ENCODE measurements around the gene DGKQ. TPM values are rescaled to one million over a fixed set of nuclear protein-coding genes. Genes with fewer than 3 reads are reported as not detected.
A peak's percentile ranks its signal among the peaks of the same experiment; 100 is the strongest.

Gene DGKQ
- total and polyA plus RNA-seq, 2 of the 13 experiments (the other 11 are each of a cell fraction or from before 2014, with no cell fraction given) = 4.5 to 7.2 TPM

DNA sequence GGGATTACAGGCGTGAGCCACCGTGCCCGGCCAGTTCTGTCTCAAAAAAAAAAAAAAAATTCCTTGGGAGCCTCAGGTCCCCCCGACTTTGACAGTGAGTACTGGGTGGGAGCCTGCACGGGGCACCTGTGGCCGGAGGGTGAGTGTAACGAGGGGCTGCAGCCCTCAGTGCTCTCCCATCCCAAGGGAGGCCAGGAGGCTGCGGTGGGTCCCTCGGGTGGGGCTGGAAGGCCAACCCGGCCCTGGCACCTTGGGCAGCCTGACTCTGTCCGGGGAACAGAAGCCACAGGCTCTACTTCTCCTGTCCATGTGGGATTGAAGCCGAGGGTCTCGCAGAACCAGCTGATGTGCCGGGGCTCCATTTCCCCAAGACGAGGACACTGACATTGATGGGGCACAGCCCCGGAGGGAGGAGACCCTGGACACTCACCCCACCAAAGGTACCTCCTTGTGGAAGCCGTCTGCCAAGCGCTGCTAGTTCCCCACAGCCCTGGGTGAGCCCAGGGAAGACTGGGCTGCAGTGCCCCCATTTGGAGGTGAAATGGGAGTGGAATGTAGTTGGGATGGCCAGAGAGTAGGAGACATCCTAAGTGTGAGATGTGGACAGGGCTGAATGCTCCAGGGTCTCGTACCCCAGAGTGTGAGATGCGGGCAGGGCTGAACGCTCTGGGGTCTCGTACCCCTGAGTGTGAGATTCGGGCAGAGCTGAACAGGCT, 22.1 kb upstream of the DGKQ start:
- Histone ChIP-seq H4K20me1 (ENCODE audit: insufficient read depth, low read length) (no peaks in the 10 kb centered on the region), H3K4me3 (replicated peaks in 1 of 3; ENCODE audit: insufficient read depth in 1 of 3, low read depth in 2 of 3, low read length in 3 of 3) (peak overlapping the region in 1 of 3 experiments; percentile 71; a peak in 1 of 6 replicates), H3K4me2 (ENCODE audit: low read depth, low read length) (0 out of 2 replicates have a peak overlapping the region, but pooled peaks have one; percentile 29), H3K27ac (ENCODE audit: extremely low read length, insufficient read depth, low read length) (no peak overlapping the region), H3K9me3 (ENCODE audit: low read length) (no peaks in the 10 kb centered on the region), H3K9ac (ENCODE audit: insufficient read depth, low read depth, low read length) (no peak overlapping the region), H3K79me2 (ENCODE audit: insufficient read depth, low read length) (peaks cover 16% of the 10 kb centered on the region), H2AFZ (ENCODE audit: low read length) (no peak overlapping the region), H3K4me1 (ENCODE audit: insufficient read depth, low read length) (peaks cover 64% of the 10 kb centered on the region), H3K27me3 (ENCODE audit: control insufficient read depth in 1 of 2, insufficient read depth in 2 of 2, low read length in 2 of 2) (peaks cover 7 to 19% of the 10 kb centered on the region in 2 experiments; a peak in 3 of 5 replicates), H3K36me3 (replicated peaks in 1 of 2; ENCODE audit: control insufficient read depth in 1 of 2, insufficient read depth in 2 of 2, low read length in 2 of 2) (peaks cover 1 to 4% of the 10 kb centered on the region in 2 experiments; a peak in 3 of 5 replicates)
- no peak for FAIRE-seq
- CTCF ChIA-PET (ENCODE audit: low intra/inter-chr PET ratio, low total read pairs) = no interaction called here
- POLR2A ChIA-PET = interaction anchor here (1.0 kb wide), 1 partner anchor 11 kb away, joined by 3 read pairs; no protein-coding TSS in a partner anchor
- TF ChIP-seq SAP130 (CRISPR knock-in tag; IDR thresholded peaks at IDR 0.05; ENCODE audit: low read depth) (0 out of 2 replicates have a peak, but pooled peaks have one; percentile 10), TEAD3 (CRISPR knock-in tag; optimal IDR thresholded peaks at IDR 0.05; ENCODE audit: borderline replicate concordance) (peak; percentile 48), AGO2 (optimal IDR thresholded peaks at IDR 0.05; ENCODE audit: low read depth, low read length) (peak; percentile 41), STAG1 (CRISPR knock-in tag; IDR thresholded peaks at IDR 0.05) (peak; percentile 42; the same call in 1 of the 2 replicates), SOX13 (IDR thresholded peaks at IDR 0.05) (no peak), SOX13 (CRISPR knock-in tag; conservative IDR thresholded peaks at IDR 0.05 in 1 of 2, IDR thresholded peaks at IDR 0.05 in 1 of 2) (no peak), ZNF382 (CRISPR knock-in tag; IDR thresholded peaks at IDR 0.05; ENCODE audit: borderline replicate concordance) (no peak), MEIS2 (CRISPR knock-in tag; IDR thresholded peaks at IDR 0.05) (no peak), ZNF34 (CRISPR knock-in tag; IDR thresholded peaks at IDR 0.05; ENCODE audit: borderline replicate concordance) (no peak)
- TF ChIP-seq, protein P1, sequence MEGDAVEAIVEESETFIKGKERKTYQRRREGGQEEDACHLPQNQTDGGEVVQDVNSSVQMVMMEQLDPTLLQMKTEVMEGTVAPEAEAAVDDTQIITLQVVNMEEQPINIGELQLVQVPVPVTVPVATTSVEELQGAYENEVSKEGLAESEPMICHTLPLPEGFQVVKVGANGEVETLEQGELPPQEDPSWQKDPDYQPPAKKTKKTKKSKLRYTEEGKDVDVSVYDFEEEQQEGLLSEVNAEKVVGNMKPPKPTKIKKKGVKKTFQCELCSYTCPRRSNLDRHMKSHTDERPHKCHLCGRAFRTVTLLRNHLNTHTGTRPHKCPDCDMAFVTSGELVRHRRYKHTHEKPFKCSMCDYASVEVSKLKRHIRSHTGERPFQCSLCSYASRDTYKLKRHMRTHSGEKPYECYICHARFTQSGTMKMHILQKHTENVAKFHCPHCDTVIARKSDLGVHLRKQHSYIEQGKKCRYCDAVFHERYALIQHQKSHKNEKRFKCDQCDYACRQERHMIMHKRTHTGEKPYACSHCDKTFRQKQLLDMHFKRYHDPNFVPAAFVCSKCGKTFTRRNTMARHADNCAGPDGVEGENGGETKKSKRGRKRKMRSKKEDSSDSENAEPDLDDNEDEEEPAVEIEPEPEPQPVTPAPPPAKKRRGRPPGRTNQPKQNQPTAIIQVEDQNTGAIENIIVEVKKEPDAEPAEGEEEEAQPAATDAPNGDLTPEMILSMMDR (CRISPR knock-in tag; IDR thresholded peaks at IDR 0.05) = peak; percentile 57
- no peak for DNase-seq (ENCODE audit: low spot score)
- in situ Hi-C loops (cut with HindIII; ENCODE audit: extremely low pct_ligation_motif_present, low pct_unique_long_range_greater_than_20kb) = no loop called here
- no TSS peak for BruUV-seq (replicated peaks)
- intact Hi-C loops (cut with micrococcal nuclease; ENCODE audit: unreplicated experiment) = no loop called here
- 88% methylated on average over 15 of the region's 23 CpGs for WGBS (ENCODE audit: low lambda C conversion rate)
- no peak for ATAC-seq
